GM04504 (cell line): ENCODE results near the gene PARD6B.
"Not testable (repeated sequence)": the region's sequence is repeated elsewhere in the genome, so short reads cannot be mapped to it uniquely, and the experiment has no call there.

Experiments used
- DNase-seq: peaks from one replicate; pipeline ENCODE4 v3.0.0-alpha.2; 2012; ENCODE audit warnings: low read depth

Gene PARD6B

DNA sequence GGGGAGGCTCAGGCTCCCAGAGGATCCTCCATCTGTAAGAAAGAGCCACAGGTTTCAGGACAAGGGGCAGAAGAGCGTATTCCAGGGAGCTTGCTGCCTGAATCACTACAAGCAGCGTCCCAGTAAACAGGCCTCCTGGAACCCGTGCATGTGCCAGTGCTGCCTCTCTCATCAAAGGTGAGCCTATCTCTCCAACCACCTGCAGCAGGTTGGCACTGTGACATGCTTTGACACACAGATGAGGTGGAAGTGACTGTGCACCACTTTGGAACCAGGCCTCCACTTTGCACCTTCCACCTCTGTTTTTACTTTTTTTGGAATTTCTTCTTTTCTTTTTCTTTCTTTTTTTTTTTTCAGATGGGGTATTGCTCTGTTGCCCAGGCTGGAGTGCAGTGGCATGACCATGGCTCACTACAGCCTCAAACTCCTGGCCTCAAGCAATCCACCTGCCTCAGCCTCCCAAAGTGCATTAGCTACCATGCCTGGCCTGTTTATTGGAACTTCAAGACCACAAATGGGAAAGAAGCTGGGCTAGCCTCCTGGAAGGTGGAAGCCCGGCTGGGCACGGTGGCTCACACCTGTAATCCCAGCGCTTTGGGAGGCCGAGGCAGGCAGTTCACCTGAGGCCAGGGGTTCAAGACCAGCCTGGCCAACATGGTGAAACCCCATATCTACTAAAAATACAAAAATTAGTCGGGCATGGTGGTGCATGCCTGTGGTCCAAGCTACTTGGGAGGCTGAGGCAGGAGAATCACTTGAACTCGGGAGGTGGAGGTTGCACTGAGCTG, 27.5 kb upstream of the PARD6B start:
- DNase-seq = not testable (repeated sequence)

GRCh38 chr20:50704514-50704913, 26.9 kb upstream of the PARD6B start:
- no peak for DNase-seq

GRCh38 chr20:50704971-50705370, 26.4 kb upstream of the PARD6B start:
- no peak for DNase-seq

DNA sequence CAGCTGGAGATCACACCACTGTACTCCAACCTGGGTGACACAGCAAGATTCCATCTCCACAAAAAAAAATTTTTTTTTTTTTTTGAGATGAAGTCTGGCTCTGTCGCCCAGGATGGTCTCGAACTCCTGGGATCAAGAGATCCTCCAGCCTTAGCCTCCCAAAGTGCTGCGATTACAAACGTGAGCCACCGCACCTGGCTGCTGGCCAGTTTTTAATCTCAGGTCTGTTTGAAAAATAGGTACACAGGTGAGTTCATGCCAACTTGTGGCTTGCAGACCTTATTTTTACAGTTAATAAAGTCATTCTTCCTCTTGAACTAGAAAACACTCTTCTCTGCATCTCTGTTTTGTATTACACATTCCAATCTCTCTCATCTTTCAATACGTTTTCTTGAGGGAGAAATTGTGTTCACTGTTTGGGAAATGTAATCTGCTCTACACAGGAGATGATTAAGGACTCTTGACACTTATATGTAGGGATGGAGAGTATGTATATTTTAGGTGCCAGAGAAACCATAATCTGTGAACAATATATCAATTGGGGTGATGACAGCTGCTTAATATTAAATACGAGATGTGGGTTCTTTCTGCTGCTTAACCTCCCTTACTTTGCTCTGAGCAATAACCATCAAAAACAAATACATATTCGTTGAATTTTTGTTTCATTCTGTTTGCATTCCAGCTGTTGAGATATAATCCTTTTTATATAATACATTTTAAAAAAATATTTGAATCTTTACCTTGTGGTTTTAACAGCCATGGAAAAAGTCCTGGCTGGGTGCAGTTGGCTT, 22.3 kb upstream of the PARD6B start:
- DNase-seq = no peak

DNA sequence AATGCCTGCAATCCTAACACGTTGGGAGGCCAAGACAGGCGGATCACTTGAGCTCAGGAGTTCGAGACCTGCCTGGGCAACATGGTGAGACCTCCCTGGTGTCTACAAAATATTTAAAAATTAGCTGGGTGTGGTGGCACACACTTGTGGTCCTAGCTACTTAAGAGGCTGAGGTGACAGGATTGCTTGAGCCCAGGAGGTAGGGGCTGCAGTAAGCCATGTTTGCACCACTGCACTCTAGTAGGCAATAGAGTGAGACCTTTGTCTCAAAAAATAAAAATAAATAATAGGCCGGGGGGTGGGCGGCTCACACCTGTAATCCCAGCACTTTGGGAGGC, 21.8 kb upstream of the PARD6B start:
- DNase-seq = no peak

GRCh38 chr20:50710492-50711063, 20.8 kb upstream of the PARD6B start:
- no peak for DNase-seq

- no peak for DNase-seq
These were observed 20.1 kb upstream of the PARD6B start for GRCh38 chr20:50711113-50711825.

GRCh38 chr20:50712771-50713656, 18.4 kb upstream of the PARD6B start:
- no peak for DNase-seq

GRCh38 chr20:50713657-50714101, 17.7 kb upstream of the PARD6B start:
- no peak for DNase-seq

- DNase-seq = not testable (repeated sequence)
These were observed 17.0 kb upstream of the PARD6B start for GRCh38 chr20:50714426-50714825.

- DNase-seq = no peak
These were observed 15.7 kb upstream of the PARD6B start for GRCh38 chr20:50715694-50716093.

GRCh38 chr20:50716518-50716917, 14.9 kb upstream of the PARD6B start:
- no peak for DNase-seq

GRCh38 chr20:50717312-50717711, 14.1 kb upstream of the PARD6B start:
- no peak for DNase-seq

- no peak for DNase-seq
These were observed 13.2 kb upstream of the PARD6B start for GRCh38 chr20:50717974-50718761.

DNA sequence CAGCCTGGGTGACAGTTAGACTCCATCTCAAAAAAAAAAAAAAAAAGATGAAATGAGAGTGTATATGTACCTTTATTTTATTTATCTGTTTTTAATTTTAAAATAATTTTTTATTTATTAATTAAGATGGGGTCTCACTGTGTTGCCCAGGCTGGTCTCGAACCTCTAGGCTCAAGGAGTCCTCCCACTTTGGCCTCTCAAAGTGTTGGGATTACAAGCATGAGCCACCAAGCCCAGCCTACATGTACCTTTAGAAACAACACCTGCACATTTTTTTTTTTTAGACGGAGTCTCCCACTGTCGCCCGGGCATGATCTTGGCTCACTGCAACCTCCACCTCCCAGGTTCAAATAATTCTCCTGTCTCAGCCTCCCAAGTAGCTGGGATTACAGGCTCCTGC, 12.1 kb upstream of the PARD6B start:
- no peak for DNase-seq

DNA sequence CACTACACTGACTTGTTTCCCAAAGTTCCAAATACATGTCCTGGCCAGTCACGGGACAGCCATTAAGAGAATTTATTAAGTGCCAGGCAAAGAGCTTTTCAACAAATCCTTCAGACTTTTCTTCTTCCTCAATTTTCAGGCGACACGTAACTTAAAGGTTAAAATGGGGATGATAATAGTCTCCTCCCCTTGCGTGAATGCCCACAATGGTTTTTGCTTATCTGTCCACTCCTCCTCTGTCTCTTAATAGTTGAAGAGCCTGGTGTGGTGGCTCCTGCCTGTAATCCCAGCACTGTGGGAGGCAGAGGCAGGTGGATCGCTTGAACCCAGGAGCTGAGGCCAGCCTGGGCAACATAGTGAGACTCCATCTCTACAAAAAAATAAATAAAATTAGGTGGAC, 11.4 kb upstream of the PARD6B start:
- no peak for DNase-seq

GRCh38 chr20:50720582-50720981, 10.8 kb upstream of the PARD6B start:
- no peak for DNase-seq

- DNase-seq = no peak
These were observed 9.5 kb upstream of the PARD6B start for GRCh38 chr20:50721881-50722281.

- no peak for DNase-seq
These were observed 8.8 kb upstream of the PARD6B start for GRCh38 chr20:50722424-50723155.

DNA sequence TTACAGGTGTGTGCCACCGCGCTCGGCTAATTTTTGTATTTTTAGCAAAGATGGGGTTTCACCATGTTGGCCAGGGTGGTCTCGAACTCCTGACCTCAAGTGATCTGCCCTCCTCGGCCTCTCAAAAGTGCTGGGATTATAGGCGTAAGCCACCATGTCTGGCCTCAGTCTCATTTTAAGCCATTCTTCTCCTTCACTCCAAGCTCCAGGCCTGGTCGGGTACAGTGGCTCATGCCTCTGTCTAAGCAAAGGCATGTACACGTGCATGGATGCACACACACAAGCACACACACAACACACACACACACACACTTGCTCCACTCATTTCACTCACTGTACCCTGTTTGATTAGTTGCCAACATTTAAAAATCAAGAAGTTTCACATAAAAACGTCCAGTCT, 7.7 kb upstream of the PARD6B start:
- no peak for DNase-seq
